Hepatic stellate cell (primary cell): ENCODE results near the gene HPCAL1.

Experiments used
- DNase-seq: peaks from one replicate; pipeline ENCODE4 v3.0.0; 2011; ENCODE audit warnings: low spot score

Gene HPCAL1

GRCh38 chr2:10370895-10371294, 68.2 kb downstream of the HPCAL1 start:
- no peak for DNase-seq

GRCh38 chr2:10371441-10372196, 68.9 kb downstream of the HPCAL1 start:
- DNase-seq: no peak

- no peak for DNase-seq
Observed at GRCh38 chr2:10372203-10372861, 69.6 kb downstream of the HPCAL1 start.

GRCh38 chr2:10372862-10373240, 70.1 kb downstream of the HPCAL1 start:
- DNase-seq: no peak

- DNase-seq: no peak
Observed at GRCh38 chr2:10373931-10374330, 71.2 kb downstream of the HPCAL1 start.

- DNase-seq: no peak
Observed at GRCh38 chr2:10374362-10374943, 71.7 kb downstream of the HPCAL1 start.

- no peak for DNase-seq
Observed at GRCh38 chr2:10375570-10376281, 73.0 kb downstream of the HPCAL1 start.

GRCh38 chr2:10377052-10377746, 74.5 kb downstream of the HPCAL1 start:
- DNase-seq: no peak

- DNase-seq: no peak
Observed at GRCh38 chr2:10377747-10378085, 75.0 kb downstream of the HPCAL1 start.

- no peak for DNase-seq
Observed at GRCh38 chr2:10378189-10378588, 75.5 kb downstream of the HPCAL1 start.

- no peak for DNase-seq
Observed at GRCh38 chr2:10380048-10380926, 77.6 kb downstream of the HPCAL1 start.

- DNase-seq: no peak
Observed at GRCh38 chr2:10381997-10382353, 79.3 kb downstream of the HPCAL1 start.

- DNase-seq: no peak
Observed at GRCh38 chr2:10382354-10383061, 79.8 kb downstream of the HPCAL1 start.

GRCh38 chr2:10383960-10384734, 81.4 kb downstream of the HPCAL1 start:
- DNase-seq: no peak

- DNase-seq: no peak
Observed at GRCh38 chr2:10385501-10385900, 82.8 kb downstream of the HPCAL1 start.

- DNase-seq: peak; percentile 77
Observed at GRCh38 chr2:10385933-10386773, 83.4 kb downstream of the HPCAL1 start.

GRCh38 chr2:10387033-10387432, 84.3 kb downstream of the HPCAL1 start:
- no peak for DNase-seq

GRCh38 chr2:10388954-10389560, 86.4 kb downstream of the HPCAL1 start:
- no peak for DNase-seq
